Measurements from ENCODE around the gene HSD17B10. TPM values are rescaled to one million over a fixed set of nuclear protein-coding genes. Genes with fewer than 3 reads are reported as not detected.

The HSD17B10 gene
- polyA plus RNA-seq, 1 donor from 2014 or later, result 112 TPM

- Histone ChIP-seq H3K27ac (ENCODE audit: low read length) (no peak overlapping the region), H3K9ac (ENCODE audit: low read length) (no peak overlapping the region), H2AFZ (ENCODE audit: low read depth, low read length) (no peak overlapping the region), H3K27me3 (ENCODE audit: insufficient read depth, low read depth, low read length) (no peaks in the 10 kb centered on the region), H3K36me3 (ENCODE audit: insufficient read depth, low read length) (no peaks in the 10 kb centered on the region), H4K20me1 (ENCODE audit: insufficient read depth) (no peaks in the 10 kb centered on the region), H3K9me3 (ENCODE audit: low read length) (no peaks in the 10 kb centered on the region), H3K79me2 (replicated peaks; ENCODE audit: insufficient read depth, low read length) (peaks cover 5% of the 10 kb centered on the region), H3K4me2 (ENCODE audit: low read length) (no peak overlapping the region), H3F3A (ENCODE audit: insufficient read depth, low read length, poor library complexity, severe bottlenecking) (no peaks in the 10 kb centered on the region), H3K9me2 (ENCODE audit: insufficient read depth, low read length) (no peaks in the 10 kb centered on the region), H3K4me3 (ENCODE audit: low read length) (no peak overlapping the region)
- TF ChIP-seq TAF1 (IDR thresholded peaks at IDR 0.05; ENCODE audit: low read depth), result no peak
Measured at GRCh38 chrX:53430231-53430630, 3.9 kb downstream of the HSD17B10 start.

GRCh38 chrX:53429755-53430154 lies 4.4 kb downstream of the HSD17B10 start:
- H3K79me2 ChIP-seq (replicated peaks; ENCODE audit: insufficient read depth, low read length), result peaks cover 5% of the 10 kb centered on the region
- no peaks in the 10 kb centered on the region for H3K9me3 ChIP-seq (ENCODE audit: low read length)
- H2AFZ ChIP-seq (ENCODE audit: low read depth, low read length), result no peak overlapping the region
- no peak for TF ChIP-seq TAF1 (IDR thresholded peaks at IDR 0.05; ENCODE audit: low read depth)
- TF ChIP-seq SMC3 (conservative IDR thresholded peaks at IDR 0.05; ENCODE audit: poor library complexity), result no peak
- TF ChIP-seq RAD21 (conservative IDR thresholded peaks at IDR 0.05), result no peak
- no peak for TF ChIP-seq MXI1 (conservative IDR thresholded peaks at IDR 0.05; ENCODE audit: poor library complexity, severe bottlenecking)
- TF ChIP-seq EP300 (conservative IDR thresholded peaks at IDR 0.05; ENCODE audit: poor library complexity, severe bottlenecking), result no peak
- TF ChIP-seq CTCF (IDR thresholded peaks at IDR 0.05; ENCODE audit: poor library complexity, severe bottlenecking), result no peak
- no peak for TF ChIP-seq POLR2AphosphoS5 (IDR thresholded peaks at IDR 0.05)
- TF ChIP-seq REST (IDR thresholded peaks at IDR 0.05; ENCODE audit: borderline replicate concordance), result no peak
- no peak for TF ChIP-seq EZH2 (IDR thresholded peaks at IDR 0.05; ENCODE audit: borderline replicate concordance, insufficient read depth, low read length, poor library complexity, severe bottlenecking)
- no peak overlapping the region for H3K27ac ChIP-seq (ENCODE audit: low read length)
- H3K27me3 ChIP-seq (ENCODE audit: insufficient read depth, low read depth, low read length), result no peaks in the 10 kb centered on the region
- no peaks in the 10 kb centered on the region for H3K36me3 ChIP-seq (ENCODE audit: insufficient read depth, low read length)
- no peaks in the 10 kb centered on the region for H3K9me2 ChIP-seq (ENCODE audit: insufficient read depth, low read length)
- H4K20me1 ChIP-seq (ENCODE audit: insufficient read depth), result no peaks in the 10 kb centered on the region
- H3K4me2 ChIP-seq (ENCODE audit: low read length), result no peak overlapping the region
- no peak overlapping the region for H3K9ac ChIP-seq (ENCODE audit: low read length)
- no peaks in the 10 kb centered on the region for H3F3A ChIP-seq (ENCODE audit: insufficient read depth, low read length, poor library complexity, severe bottlenecking)
- H3K4me3 ChIP-seq (ENCODE audit: low read length), result no peak overlapping the region

- Histone ChIP-seq H4K20me1 (ENCODE audit: insufficient read depth) (no peaks in the 10 kb centered on the region), H3K79me2 (replicated peaks; ENCODE audit: insufficient read depth, low read length) (peaks cover 16% of the 10 kb centered on the region), H3K36me3 (ENCODE audit: insufficient read depth, low read length) (no peaks in the 10 kb centered on the region), H3K27ac (ENCODE audit: low read length) (peak within 1 kb of the TSS; percentile 84), H3K27me3 (ENCODE audit: insufficient read depth, low read depth, low read length) (no peaks in the 10 kb centered on the region), H2AFZ (ENCODE audit: low read depth, low read length) (peak within 1 kb of the TSS; percentile 33), H3K9me2 (ENCODE audit: insufficient read depth, low read length) (no peaks in the 10 kb centered on the region), H3K4me3 (ENCODE audit: low read length) (peak within 1 kb of the TSS; percentile 77), H3K9ac (ENCODE audit: low read length) (peak within 1 kb of the TSS; percentile 78), H3F3A (ENCODE audit: insufficient read depth, low read length, poor library complexity, severe bottlenecking) (no peaks in the 10 kb centered on the region), H3K4me2 (ENCODE audit: low read length) (peak within 1 kb of the TSS; percentile 68), H3K9me3 (ENCODE audit: low read length) (no peaks in the 10 kb centered on the region)
- peak; percentile 21 for TF ChIP-seq TAF1 (IDR thresholded peaks at IDR 0.05; ENCODE audit: low read depth)
- TF ChIP-seq CTCF (IDR thresholded peaks at IDR 0.05; ENCODE audit: poor library complexity, severe bottlenecking), result no peak
- no peak for TF ChIP-seq REST (IDR thresholded peaks at IDR 0.05; ENCODE audit: borderline replicate concordance)
- no peak for TF ChIP-seq EZH2 (IDR thresholded peaks at IDR 0.05; ENCODE audit: borderline replicate concordance, insufficient read depth, low read length, poor library complexity, severe bottlenecking)
- no peak for TF ChIP-seq MXI1 (conservative IDR thresholded peaks at IDR 0.05; ENCODE audit: poor library complexity, severe bottlenecking)
- no peak for TF ChIP-seq SMC3 (conservative IDR thresholded peaks at IDR 0.05; ENCODE audit: poor library complexity)
Measured at GRCh38 chrX:53422861-53423306, 11.3 kb downstream of the HSD17B10 start, which contains the start of gene RIBC1. RIBC1 (plus strand) TSS chrX:53422873; CDS start chrX:53426277, 3,404 bp downstream.
